ENCODE measurements around the gene RAPGEF4. TPM values are rescaled to one million over a fixed set of nuclear protein-coding genes. Genes with fewer than 3 reads are reported as not detected.

Gene RAPGEF4
- total and polyA plus RNA-seq, 9 of the 15 experiments (the other 6 are each of a cell fraction or from before 2014, with no cell fraction given) = 0.04 to 0.33 (median 0.13) TPM; not detected in 6

DNA sequence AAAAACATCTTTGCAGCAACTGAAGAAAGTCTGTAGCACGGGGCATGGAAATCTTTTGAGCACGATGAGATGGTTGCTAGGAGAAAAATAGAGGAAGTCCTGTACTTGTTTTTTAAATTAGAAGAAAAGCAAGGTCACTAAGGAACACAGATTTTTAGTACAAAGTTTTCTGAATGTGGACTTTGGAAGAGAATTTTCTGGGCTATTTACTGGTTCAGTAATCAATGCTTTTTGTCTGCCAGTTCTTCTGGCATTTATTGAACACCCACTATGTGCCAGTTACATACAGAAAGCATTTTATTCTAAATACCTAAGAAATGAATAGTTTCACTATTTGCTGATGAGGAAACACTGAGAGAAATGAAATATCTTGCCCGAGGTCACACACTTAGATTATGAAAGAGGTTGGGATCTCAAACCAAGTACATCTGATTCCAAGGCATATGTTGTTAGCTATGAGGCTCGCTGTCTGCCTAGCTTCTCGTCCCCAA lies 324.4 kb downstream of the RAPGEF4 start:
- no peaks in the 10 kb centered on the region for H3K79me2 ChIP-seq (ENCODE audit: control insufficient read depth, insufficient read depth, low read length)
- no peaks in the 10 kb centered on the region for H4K20me1 ChIP-seq (replicated peaks; ENCODE audit: control insufficient read depth, insufficient read depth, low read length)
- in situ Hi-C loops (cut with MboI) = no loop called here
- intact Hi-C loops (cut with micrococcal nuclease) = no loop called here
- TF ChIP-seq ZNF77 (CRISPR knock-in tag; IDR thresholded peaks at IDR 0.05) (no peak), BMI1 (IDR thresholded peaks at IDR 0.05; ENCODE audit: low read length) (no peak), SPI1 (IDR thresholded peaks at IDR 0.05; ENCODE audit: borderline replicate concordance, low read depth, low read length) (peak; percentile 76; the same call in 1 of the 2 replicates), HCFC1 (IDR thresholded peaks at IDR 0.05; ENCODE audit: low read depth, low read length) (no peak)
- H3K9me1 ChIP-seq (ENCODE audit: control insufficient read depth, insufficient read depth, low read length) = no peaks in the 10 kb centered on the region
- no peaks in the 10 kb centered on the region for H3K4me1 ChIP-seq (replicated peaks in 1 of 2; ENCODE audit: control insufficient read depth in 2 of 2, insufficient read depth in 2 of 2, low read length in 2 of 2)
- H3K27me3 ChIP-seq (ENCODE audit: control insufficient read depth in 2 of 2, insufficient read depth in 2 of 2, low read length in 2 of 2) = peaks cover 14 to 24% of the 10 kb centered on the region in 2 experiments; a peak in 4 of 5 replicates
- H3K9ac ChIP-seq (ENCODE audit: insufficient read depth in 1 of 2, low read depth in 2 of 2, low read length in 2 of 2) = no peak overlapping the region
- no peak for FAIRE-seq
- H2AFZ ChIP-seq (ENCODE audit: low read depth, low read length) = no peak overlapping the region
- no peak for ATAC-seq
- ChIA-PET CTCF (ENCODE audit: low intra/inter-chr PET ratio) (no interaction called here), POLR2A (no interaction called here)
- H3K4me3 ChIP-seq = no peak overlapping the region
- no peaks in the 10 kb centered on the region for H3K9me3 ChIP-seq (replicated peaks; ENCODE audit: control insufficient read depth, insufficient read depth, low read depth, low read length)
- H3K4me2 ChIP-seq (ENCODE audit: insufficient read depth, low read length) = no peak overlapping the region
- no TSS peak for BruUV-seq (replicated peaks)
- no peak overlapping the region for H3K27ac ChIP-seq (ENCODE audit: extremely low read depth, low read depth, low read length)
- no peak for DNase-seq (ENCODE audit: extremely low read depth in 1 of 4, low spot score in 3 of 4)
- 1% methylated on average over 5 of the region's 5 CpGs for WGBS (ENCODE audit: insufficient coverage, low coverage, missing lambda C conversion rate)
- H3K36me3 ChIP-seq (ENCODE audit: control insufficient read depth, insufficient read depth, low read length) = no peaks in the 10 kb centered on the region

DNA sequence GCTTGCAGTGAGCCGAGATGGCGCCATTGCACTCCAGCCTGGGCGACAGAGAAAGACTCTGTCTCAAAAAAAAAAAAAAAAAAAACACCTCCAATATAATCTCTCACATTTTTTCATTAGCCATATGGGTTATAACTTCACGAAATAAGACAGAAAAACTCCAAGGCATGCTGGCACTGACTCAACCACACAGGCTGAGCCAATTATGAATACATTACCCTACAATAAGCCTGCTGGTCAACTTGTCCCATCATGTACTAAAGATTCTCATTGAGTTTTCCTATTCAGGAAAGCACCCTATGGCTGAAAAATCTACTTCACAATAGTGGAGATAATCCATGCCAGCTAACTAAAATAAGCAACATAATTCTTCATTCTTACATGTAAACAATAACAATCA lies 327.2 kb downstream of the RAPGEF4 start:
- H3K4me1 ChIP-seq (replicated peaks in 1 of 2; ENCODE audit: control insufficient read depth in 2 of 2, insufficient read depth in 2 of 2, low read length in 2 of 2) = no peaks in the 10 kb centered on the region
- ATAC-seq (no peak), FAIRE-seq (no peak), DNase-seq (ENCODE audit: extremely low read depth in 1 of 4, low spot score in 3 of 4) (no peak)
- H3K9me3 ChIP-seq (replicated peaks; ENCODE audit: control insufficient read depth, insufficient read depth, low read depth, low read length) = no peaks in the 10 kb centered on the region
- no TSS peak for BruUV-seq (replicated peaks)
- no peaks in the 10 kb centered on the region for H3K79me2 ChIP-seq (ENCODE audit: control insufficient read depth, insufficient read depth, low read length)
- 32% methylated on average over 4 of the region's 4 CpGs for WGBS (ENCODE audit: insufficient coverage, low coverage, missing lambda C conversion rate)
- in situ Hi-C loops (cut with MboI) (no loop called here), intact Hi-C loops (cut with micrococcal nuclease) (no loop called here)
- no peak overlapping the region for H3K9ac ChIP-seq (ENCODE audit: insufficient read depth in 1 of 2, low read depth in 2 of 2, low read length in 2 of 2)
- peaks cover 5 to 9% of the 10 kb centered on the region in 2 experiments; a peak in 4 of 5 replicates for H3K27me3 ChIP-seq (ENCODE audit: control insufficient read depth in 2 of 2, insufficient read depth in 2 of 2, low read length in 2 of 2)
- no peaks in the 10 kb centered on the region for H3K36me3 ChIP-seq (ENCODE audit: control insufficient read depth, insufficient read depth, low read length)
- H3K9me1 ChIP-seq (ENCODE audit: control insufficient read depth, insufficient read depth, low read length) = no peaks in the 10 kb centered on the region
- ChIA-PET CTCF (ENCODE audit: low intra/inter-chr PET ratio) (interaction anchor here (0.6 kb wide), 1 partner anchor 223 kb away, joined by 3 read pairs; no protein-coding TSS in a partner anchor), POLR2A (no interaction called here)
- no peak overlapping the region for H3K4me3 ChIP-seq
- H3K27ac ChIP-seq (ENCODE audit: extremely low read depth, low read depth, low read length) = no peak overlapping the region
- no peak for TF ChIP-seq HDAC3 (IDR thresholded peaks at IDR 0.05; ENCODE audit: borderline replicate concordance, partially characterized antibody)
- TF ChIP-seq, protein P1, sequence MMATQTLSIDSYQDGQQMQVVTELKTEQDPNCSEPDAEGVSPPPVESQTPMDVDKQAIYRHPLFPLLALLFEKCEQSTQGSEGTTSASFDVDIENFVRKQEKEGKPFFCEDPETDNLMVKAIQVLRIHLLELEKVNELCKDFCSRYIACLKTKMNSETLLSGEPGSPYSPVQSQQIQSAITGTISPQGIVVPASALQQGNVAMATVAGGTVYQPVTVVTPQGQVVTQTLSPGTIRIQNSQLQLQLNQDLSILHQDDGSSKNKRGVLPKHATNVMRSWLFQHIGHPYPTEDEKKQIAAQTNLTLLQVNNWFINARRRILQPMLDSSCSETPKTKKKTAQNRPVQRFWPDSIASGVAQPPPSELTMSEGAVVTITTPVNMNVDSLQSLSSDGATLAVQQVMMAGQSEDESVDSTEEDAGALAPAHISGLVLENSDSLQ (IDR thresholded peaks at IDR 0.05) = no peak
- no peaks in the 10 kb centered on the region for H4K20me1 ChIP-seq (replicated peaks; ENCODE audit: control insufficient read depth, insufficient read depth, low read length)
- H3K4me2 ChIP-seq (ENCODE audit: insufficient read depth, low read length) = no peak overlapping the region
- H2AFZ ChIP-seq (ENCODE audit: low read depth, low read length) = no peak overlapping the region

All from K562 (cell line).